ENCODE measurements around the gene ADGRE2.

ADGRE2 gene

GRCh38 chr19:14731200-14731599, 47.2 kb downstream of the ADGRE2 start:
- no peak for DNase-seq

- DNase-seq: no peak
Observed at GRCh38 chr19:14728595-14728994, 49.8 kb downstream of the ADGRE2 start.

- DNase-seq: no peak
Observed at GRCh38 chr19:14722127-14722526, 56.2 kb downstream of the ADGRE2 start.

- DNase-seq: no peak
Observed at GRCh38 chr19:14719162-14719561, 59.2 kb downstream of the ADGRE2 start.

GRCh38 chr19:14718522-14719116, 59.7 kb downstream of the ADGRE2 start:
- DNase-seq: no peak

- DNase-seq: no peak
Observed at GRCh38 chr19:14715841-14716240, 62.5 kb downstream of the ADGRE2 start.

- no peak for DNase-seq
Observed at GRCh38 chr19:14704450-14704849, 73.9 kb downstream of the ADGRE2 start.

- DNase-seq: no peak
Observed at GRCh38 chr19:14703833-14704232, 74.5 kb downstream of the ADGRE2 start.

- DNase-seq: no peak
Observed at GRCh38 chr19:14700711-14701375, 77.5 kb downstream of the ADGRE2 start.

- DNase-seq: no peak
Observed at GRCh38 chr19:14699641-14700040, 78.7 kb downstream of the ADGRE2 start.

- no peak for DNase-seq
Observed at GRCh38 chr19:14695471-14695870, 82.9 kb downstream of the ADGRE2 start.

GRCh38 chr19:14694641-14695266, 83.6 kb downstream of the ADGRE2 start:
- no peak for DNase-seq

- peak; percentile 84 for DNase-seq
Observed at GRCh38 chr19:14689598-14690503, 88.5 kb downstream of the ADGRE2 start, which contains the start of gene ZNF333. Gene ZNF333, plus strand, starts transcription at chr19:14690048. Its CDS starts 3,444 bp downstream, at chr19:14693492.

- no peak for DNase-seq
Observed at GRCh38 chr19:14686411-14686810, 91.9 kb downstream of the ADGRE2 start.

- no peak for DNase-seq
Observed at GRCh38 chr19:14683439-14683838, 94.9 kb downstream of the ADGRE2 start.
